Heart left ventricle (tissue), 13 donors: ENCODE measurements around the gene APMAP.

Source experiments
- POLR2A ChIP-seq, 2 donors: fragments of 450-650 bp; IDR thresholded peaks; one replicate each; pipeline ENCODE4 v1.6.1; 2017; ENCODE audit warnings: antibody characterized with exemption in 2 of 2, mild to moderate bottlenecking in 2 of 2, moderate library complexity in 2 of 2
- TF ChIP-seq, protein P1 (sequence below), 12 donors: fragments of 200-600 bp; sonication (generic) in 4 of 12; IDR thresholded peaks; one replicate each; pipeline versions ENCODE4 v1.5.0 to v1.8.0; 2018 to 2022; ENCODE audit warnings: antibody characterized with exemption in 12 of 12, mild to moderate bottlenecking in 5 of 12
- donor health status: ischemic (EF 13 %, LVEDD 7.1; RV severe dilation, severe dysfunction).
- donor health status: DM: no; HTN: yes; CAD: no.
- donor health status: DM: no; HTN: no; CAD: no.
- donor health status: ischemic (EF 25% LVEDD 6.9; RV normal size, moderate dysfunction).
- donor health status: ischemic (EF 25% LVEDD 5.7; RV mildly dilated, moderate dysfunction).
- donor health status: ischemic (EF 35%, LVEDD 5.7; RV mildly dilated, moderate dysfunction).
- donor health status: nonischemic (EF 11% LVEDD 7.7; RV severe dilation, severe dysfunction).
- donor health status: DM: yes; HTN: yes; CAD: no.
- donor health status: PGD.
- donor health status: ischemic (EF 29% LVEDD 5.4; RV normal size, mild dysfunction).
- donor health status: nonischemic (EF 23%, LVEDD 6.1; RV moderate dilation, normal function).

DNA sequence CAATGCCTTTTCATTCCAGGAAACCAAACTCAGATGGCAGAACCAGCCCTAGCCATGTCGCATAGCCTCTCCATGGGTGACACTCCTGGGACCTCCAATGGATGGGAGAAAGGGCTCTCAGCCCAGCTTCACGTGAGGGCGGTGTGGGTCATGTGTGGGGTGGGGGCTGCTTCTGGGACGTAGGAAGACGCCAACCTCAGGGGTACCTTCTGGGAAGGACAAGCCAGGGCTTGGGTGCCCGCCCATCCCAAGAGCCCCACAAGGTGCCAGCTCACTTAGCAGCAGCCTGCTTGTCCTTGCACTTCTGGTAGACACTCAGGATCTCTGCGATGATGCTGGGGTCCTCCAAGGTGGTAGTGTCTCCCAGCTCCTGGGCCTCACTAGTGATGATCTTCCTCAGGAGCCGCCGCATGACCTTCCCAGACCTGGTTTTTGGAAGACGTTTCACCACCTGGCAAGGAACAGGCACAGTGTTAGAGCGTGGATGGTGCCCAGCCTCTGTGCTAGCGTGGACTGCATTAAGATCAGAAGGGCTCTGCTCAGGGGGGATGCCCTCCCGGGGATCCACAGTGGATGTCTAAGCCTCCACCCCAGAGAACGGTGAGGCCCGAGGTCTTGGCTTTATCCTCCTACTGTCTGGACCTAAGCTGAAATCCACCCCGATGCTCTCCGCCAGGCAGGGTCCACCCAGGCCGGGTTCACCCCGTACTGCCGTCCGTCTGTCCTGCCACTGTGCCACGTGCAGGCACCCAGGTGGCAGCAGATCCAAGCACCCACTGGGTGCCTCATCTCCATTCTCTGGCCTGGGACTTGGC lies 15.1 kb upstream of the APMAP start:
- TF ChIP-seq, protein P1, sequence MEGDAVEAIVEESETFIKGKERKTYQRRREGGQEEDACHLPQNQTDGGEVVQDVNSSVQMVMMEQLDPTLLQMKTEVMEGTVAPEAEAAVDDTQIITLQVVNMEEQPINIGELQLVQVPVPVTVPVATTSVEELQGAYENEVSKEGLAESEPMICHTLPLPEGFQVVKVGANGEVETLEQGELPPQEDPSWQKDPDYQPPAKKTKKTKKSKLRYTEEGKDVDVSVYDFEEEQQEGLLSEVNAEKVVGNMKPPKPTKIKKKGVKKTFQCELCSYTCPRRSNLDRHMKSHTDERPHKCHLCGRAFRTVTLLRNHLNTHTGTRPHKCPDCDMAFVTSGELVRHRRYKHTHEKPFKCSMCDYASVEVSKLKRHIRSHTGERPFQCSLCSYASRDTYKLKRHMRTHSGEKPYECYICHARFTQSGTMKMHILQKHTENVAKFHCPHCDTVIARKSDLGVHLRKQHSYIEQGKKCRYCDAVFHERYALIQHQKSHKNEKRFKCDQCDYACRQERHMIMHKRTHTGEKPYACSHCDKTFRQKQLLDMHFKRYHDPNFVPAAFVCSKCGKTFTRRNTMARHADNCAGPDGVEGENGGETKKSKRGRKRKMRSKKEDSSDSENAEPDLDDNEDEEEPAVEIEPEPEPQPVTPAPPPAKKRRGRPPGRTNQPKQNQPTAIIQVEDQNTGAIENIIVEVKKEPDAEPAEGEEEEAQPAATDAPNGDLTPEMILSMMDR (IDR thresholded peaks at IDR 0.05), result no peak
- TF ChIP-seq POLR2A (IDR thresholded peaks at IDR 0.05), result no peak
